Cardiac fibroblast (primary cell): ENCODE measurements around the gene PRRT2.
"Not testable (repeated sequence)": the region's sequence is repeated elsewhere in the genome, so short reads cannot be mapped to it uniquely, and the experiment has no call there.

Experiments used
- DNase-seq, 2 donors: peaks; one replicate each; pipeline versions ENCODE4 v3.0.0 to v3.0.0-alpha.2; 2010; ENCODE audit warnings: low read depth in 2 of 2
- H3K4me3 ChIP-seq, 2 donors: replicated peaks in 1 of 2; 1 replicate in 1 of 2; 2 replicates in 1 of 2; pipeline ENCODE4 v1.5.1; 2011; ENCODE audit warnings: low read depth in 2 of 2, low read length in 2 of 2, mild to moderate bottlenecking in 2 of 2, moderate library complexity in 1 of 2
- TF ChIP-seq, protein P1 (sequence below): IDR thresholded peaks from one replicate; pipeline ENCODE4 v1.5.1; 2011; ENCODE audit warnings: low read depth, mild to moderate bottlenecking, low read length, inconsistent platforms

Gene PRRT2

DNA sequence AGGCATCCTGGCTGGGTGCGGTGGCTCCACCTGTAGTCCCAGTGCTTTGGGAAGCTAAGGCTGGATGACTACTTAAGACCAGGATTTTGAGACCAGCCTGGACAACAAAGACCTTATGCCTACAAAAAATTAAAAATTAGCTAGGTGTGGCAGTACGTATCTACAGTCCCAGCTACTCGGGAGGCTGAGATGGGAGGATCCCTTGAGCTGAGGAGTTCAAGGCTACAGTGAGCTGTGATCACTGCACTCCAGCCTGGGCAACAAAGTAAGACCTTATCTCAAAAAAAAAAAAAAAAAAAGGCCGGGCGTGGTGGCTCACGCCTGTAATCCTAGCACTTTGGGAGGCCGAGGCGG lies 14.3 kb downstream of the PRRT2 start:
- H3K4me3 ChIP-seq, result no peak overlapping the region
- TF ChIP-seq, protein P1, sequence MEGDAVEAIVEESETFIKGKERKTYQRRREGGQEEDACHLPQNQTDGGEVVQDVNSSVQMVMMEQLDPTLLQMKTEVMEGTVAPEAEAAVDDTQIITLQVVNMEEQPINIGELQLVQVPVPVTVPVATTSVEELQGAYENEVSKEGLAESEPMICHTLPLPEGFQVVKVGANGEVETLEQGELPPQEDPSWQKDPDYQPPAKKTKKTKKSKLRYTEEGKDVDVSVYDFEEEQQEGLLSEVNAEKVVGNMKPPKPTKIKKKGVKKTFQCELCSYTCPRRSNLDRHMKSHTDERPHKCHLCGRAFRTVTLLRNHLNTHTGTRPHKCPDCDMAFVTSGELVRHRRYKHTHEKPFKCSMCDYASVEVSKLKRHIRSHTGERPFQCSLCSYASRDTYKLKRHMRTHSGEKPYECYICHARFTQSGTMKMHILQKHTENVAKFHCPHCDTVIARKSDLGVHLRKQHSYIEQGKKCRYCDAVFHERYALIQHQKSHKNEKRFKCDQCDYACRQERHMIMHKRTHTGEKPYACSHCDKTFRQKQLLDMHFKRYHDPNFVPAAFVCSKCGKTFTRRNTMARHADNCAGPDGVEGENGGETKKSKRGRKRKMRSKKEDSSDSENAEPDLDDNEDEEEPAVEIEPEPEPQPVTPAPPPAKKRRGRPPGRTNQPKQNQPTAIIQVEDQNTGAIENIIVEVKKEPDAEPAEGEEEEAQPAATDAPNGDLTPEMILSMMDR, result no peak
- DNase-seq, result no peak

DNA sequence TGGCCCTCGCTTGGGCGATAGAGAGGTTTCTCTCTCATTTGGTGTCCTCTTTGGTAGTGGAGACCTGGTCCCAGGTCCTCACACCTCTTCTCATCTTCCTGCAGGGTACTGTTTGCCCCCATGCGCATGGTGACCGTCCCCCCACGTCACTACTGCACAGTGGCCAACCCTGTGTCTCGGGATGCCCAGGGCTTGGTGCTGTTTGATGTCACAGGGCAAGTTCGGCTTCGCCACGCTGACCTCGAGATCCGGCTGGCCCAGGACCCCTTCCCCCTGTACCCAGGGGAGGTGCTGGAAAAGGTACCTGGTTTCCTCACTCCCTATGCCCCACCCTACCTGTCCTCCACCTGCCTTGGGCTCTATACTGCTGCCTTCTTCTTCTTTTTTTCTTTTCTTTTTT lies 18.8 kb downstream of the PRRT2 start:
- H3K4me3 ChIP-seq, result no peak overlapping the region

DNA sequence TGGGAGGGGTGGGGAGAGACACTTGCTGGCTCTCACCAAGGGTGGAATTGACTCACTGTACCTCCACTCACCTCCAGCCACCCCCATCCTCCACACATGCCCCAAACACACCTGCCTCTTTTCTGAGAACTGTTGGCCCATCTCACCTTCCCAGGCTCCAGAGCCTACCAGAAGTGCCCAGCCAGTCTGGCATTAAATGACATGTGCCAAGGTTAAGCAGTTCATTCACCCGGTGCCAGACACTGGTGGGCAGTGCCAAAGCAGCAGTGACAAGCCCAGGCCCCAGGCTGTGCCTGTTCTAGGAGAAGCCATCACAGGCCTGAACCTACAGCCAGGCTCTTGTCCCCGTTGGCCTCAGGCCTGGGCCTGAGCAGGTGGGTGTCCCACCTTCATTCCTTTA lies 19.5 kb downstream of the PRRT2 start:
- no peak for DNase-seq
- no peak overlapping the region for H3K4me3 ChIP-seq
- TF ChIP-seq, protein P1, result no peak

More for the DNA sequence above, 18.8 kb downstream of the PRRT2 start:
- TF ChIP-seq, protein P1, result no peak
- no peak for DNase-seq

DNA sequence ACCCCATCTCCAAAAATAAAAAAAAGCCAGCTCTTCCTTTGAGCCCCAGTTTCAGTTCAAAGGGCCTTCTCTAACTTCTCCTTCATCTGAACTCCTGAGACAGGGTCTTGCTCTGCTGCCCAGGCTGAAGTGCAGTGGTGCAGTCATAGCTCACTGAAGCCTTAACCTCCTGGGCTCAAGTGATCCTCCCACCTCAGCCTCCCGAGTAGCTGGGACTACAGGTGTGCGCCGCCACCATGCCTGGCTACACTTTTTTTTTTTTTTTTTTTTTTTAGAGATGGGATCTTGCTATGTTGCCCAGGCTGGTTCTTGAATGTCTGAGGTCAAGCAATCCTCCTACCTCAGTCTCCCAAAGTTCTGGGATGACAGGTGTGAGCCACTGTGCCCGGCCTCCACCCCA lies 21.2 kb downstream of the PRRT2 start:
- not testable (repeated sequence) for DNase-seq, H3K4me3 ChIP-seq

DNA sequence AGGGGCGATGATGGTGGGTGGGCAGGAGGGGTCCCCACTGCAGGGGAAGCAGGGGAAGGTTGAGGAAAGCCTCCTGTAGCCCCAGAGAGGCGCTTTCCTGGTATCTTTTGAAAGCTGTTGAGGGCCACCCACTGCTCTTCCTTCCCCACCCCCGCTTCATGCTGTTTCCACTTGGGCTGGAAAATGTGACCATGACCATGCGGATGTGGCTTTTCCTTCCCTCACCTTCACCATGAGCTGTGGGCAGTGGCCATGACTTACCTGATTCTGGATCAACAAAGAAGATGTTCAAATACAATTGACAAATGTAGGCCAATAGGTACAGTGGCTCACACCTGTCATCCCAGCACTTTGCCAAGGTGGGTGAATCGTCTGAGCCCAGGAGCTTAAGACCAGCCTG lies 22.1 kb downstream of the PRRT2 start:
- no peak for DNase-seq
- TF ChIP-seq, protein P1, result no peak
- no peak overlapping the region for H3K4me3 ChIP-seq

DNA sequence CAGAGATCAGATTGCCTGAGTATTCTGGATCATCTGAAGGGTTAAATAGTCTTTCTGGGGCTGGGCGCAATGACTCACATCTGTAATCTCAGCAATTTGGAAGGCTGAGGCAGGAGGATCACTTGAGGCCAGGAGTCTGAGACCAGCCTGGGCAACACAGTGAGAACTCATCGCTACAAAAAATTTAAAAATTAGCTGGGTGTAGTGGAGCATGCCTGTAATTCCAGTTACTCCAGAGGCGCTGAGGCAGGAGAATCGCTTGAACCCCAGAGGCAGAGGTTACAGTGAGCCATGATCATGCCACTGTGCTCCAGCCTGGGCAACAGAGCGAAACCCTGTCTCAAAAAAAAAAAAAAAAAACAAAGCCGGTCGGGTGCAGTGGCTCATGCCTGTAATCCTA lies 23.9 kb downstream of the PRRT2 start:
- no peak overlapping the region for H3K4me3 ChIP-seq
- DNase-seq, result no peak
- TF ChIP-seq, protein P1, result no peak

DNA sequence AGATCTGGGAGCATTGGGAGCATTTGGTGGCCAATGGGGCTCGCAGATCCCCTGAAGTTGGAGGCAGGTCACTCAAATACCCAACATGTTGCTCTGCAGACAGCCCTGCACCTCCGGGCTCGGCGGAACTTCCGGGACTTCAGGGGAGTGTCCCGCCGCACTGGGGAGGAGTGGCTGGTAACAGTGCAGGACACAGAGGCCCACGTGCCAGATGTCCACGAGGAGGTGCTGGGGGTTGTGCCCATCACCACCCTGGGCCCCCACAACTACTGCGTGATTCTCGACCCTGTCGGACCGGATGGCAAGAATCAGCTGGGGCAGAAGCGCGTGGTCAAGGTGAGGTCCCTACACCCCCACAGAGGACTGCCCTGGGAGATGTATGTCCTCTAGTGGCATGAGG lies 24.6 kb downstream of the PRRT2 start:
- no peak for DNase-seq
- TF ChIP-seq, protein P1, result no peak
- H3K4me3 ChIP-seq, result no peak overlapping the region
